NCI-H526 treated with DMSO at 0.1 percent for 48 hours (cell line): Measurements from ENCODE around the gene GLRX3.
"Not testable (repeated sequence)": the region's sequence is repeated elsewhere in the genome, so short reads cannot be mapped to it uniquely, and the experiment has no call there.

Source experiments
- DNase-seq: peaks from one replicate; lab custom pipeline; 2025; lab: John Stamatoyannopoulos, UW

Gene GLRX3

GRCh38 chr10:130136226-130137089 is at the start of gene GLRX3:
TSS of gene GLRX3 (plus strand) at chr10:130136391. CDS start at chr10:130136421, 30 bp downstream.
- peak; percentile 17 for DNase-seq

GRCh38 chr10:130090565-130090964 is 45.6 kb upstream of the GLRX3 start:
- DNase-seq: not testable (repeated sequence)

GRCh38 chr10:130099344-130099743 is 36.8 kb upstream of the GLRX3 start:
- DNase-seq: no peak

GRCh38 chr10:130105724-130106123 is 30.5 kb upstream of the GLRX3 start:
- no peak for DNase-seq

GRCh38 chr10:130108146-130108545 is 28.0 kb upstream of the GLRX3 start:
- not testable (repeated sequence) for DNase-seq

- DNase-seq: no peak
Observed at GRCh38 chr10:130108934-130109604, 27.1 kb upstream of the GLRX3 start.

- DNase-seq: peak; percentile 27
Observed at GRCh38 chr10:130109796-130110245, 26.4 kb upstream of the GLRX3 start.

- peak; percentile 80 for DNase-seq
Observed at GRCh38 chr10:130110246-130111112, 25.7 kb upstream of the GLRX3 start, which contains the start of gene C10orf143. TSS of gene C10orf143 (minus strand) at chr10:130110830. CDS start at chr10:130110772, 58 bp downstream.

GRCh38 chr10:130111113-130111851 is 24.9 kb upstream of the GLRX3 start:
- peak; percentile 91 for DNase-seq

GRCh38 chr10:130111852-130112180 is 24.4 kb upstream of the GLRX3 start:
- DNase-seq: no peak

GRCh38 chr10:130112821-130113220 is 23.4 kb upstream of the GLRX3 start:
- DNase-seq: no peak

GRCh38 chr10:130116942-130117341 is 19.2 kb upstream of the GLRX3 start:
- not testable (repeated sequence) for DNase-seq

- not testable (repeated sequence) for DNase-seq
Observed at GRCh38 chr10:130117535-130117934, 18.7 kb upstream of the GLRX3 start.

GRCh38 chr10:130121486-130122079 is 14.6 kb upstream of the GLRX3 start:
- DNase-seq: no peak

- DNase-seq: peak; percentile 13
Observed at GRCh38 chr10:130127364-130128061, 8.7 kb upstream of the GLRX3 start.

GRCh38 chr10:130128062-130128781 is 8.0 kb upstream of the GLRX3 start:
- no peak for DNase-seq

GRCh38 chr10:130128922-130129321 is 7.3 kb upstream of the GLRX3 start:
- DNase-seq: no peak

- DNase-seq: no peak
Observed at GRCh38 chr10:130135676-130136225, 440 bp upstream of the GLRX3 start.

- no peak for DNase-seq
Observed at GRCh38 chr10:130137090-130137448, 878 bp downstream of the GLRX3 start.
